A673 (cell line): ENCODE results near the gene ENOX2.

ENCODE experiments used
- EZH2 ChIP-seq: fragments of 200-600 bp; sonication (generic); IDR thresholded peaks from 2 replicates; pipeline ENCODE4 v1.6.1; 2017; ENCODE audit warnings: borderline replicate concordance, low read depth, mild to moderate bottlenecking, mixed read lengths, antibody characterized with exemption, low read length; ENCODE audit not compliant: poor library complexity, severe bottlenecking
- TF ChIP-seq, protein P1 (sequence below): fragments of 300-800, 200-600 bp; sonication (generic); conservative IDR thresholded peaks from 2 replicates; pipeline ENCODE4 v1.5.1; 2017; ENCODE audit warnings: low read depth, mild to moderate bottlenecking, antibody characterized with exemption, low read length, moderate library complexity, mixed read lengths

DNA sequence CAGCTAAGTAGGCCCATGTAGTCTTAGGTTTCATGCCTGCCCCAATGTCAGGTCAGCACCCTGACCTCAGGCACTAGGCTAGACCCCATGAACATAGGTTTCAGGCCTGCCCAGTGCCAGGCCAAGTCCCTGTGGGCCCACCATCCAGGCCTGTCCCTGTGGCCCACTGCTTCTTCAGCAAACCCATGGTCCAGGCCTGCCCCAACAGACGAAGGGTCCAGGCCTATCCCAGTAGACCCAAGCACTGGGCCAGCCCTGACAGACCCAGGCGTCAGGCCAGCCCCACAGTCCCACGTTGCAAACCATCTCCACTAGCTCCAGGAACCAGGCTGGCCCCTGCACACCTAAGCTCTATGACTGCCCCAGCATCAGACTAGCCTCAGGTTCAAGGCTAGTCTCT lies 92.4 kb downstream of the ENOX2 start:
- TF ChIP-seq, protein P1, sequence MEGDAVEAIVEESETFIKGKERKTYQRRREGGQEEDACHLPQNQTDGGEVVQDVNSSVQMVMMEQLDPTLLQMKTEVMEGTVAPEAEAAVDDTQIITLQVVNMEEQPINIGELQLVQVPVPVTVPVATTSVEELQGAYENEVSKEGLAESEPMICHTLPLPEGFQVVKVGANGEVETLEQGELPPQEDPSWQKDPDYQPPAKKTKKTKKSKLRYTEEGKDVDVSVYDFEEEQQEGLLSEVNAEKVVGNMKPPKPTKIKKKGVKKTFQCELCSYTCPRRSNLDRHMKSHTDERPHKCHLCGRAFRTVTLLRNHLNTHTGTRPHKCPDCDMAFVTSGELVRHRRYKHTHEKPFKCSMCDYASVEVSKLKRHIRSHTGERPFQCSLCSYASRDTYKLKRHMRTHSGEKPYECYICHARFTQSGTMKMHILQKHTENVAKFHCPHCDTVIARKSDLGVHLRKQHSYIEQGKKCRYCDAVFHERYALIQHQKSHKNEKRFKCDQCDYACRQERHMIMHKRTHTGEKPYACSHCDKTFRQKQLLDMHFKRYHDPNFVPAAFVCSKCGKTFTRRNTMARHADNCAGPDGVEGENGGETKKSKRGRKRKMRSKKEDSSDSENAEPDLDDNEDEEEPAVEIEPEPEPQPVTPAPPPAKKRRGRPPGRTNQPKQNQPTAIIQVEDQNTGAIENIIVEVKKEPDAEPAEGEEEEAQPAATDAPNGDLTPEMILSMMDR = no peak
- no peak for TF ChIP-seq EZH2
